Fibroblast of skin of scalp (primary cell): Measurements from ENCODE around the gene MED1.

Experiments used
- DNase-seq: peaks from one replicate; pipeline ENCODE4 v3.0.0-alpha.2; 2013

The MED1 gene

GRCh38 chr17:39359994-39360393 lies 91.1 kb downstream of the MED1 start:
- no peak for DNase-seq

- DNase-seq: no peak
These were observed 93.1 kb downstream of the MED1 start for GRCh38 chr17:39357986-39358385.

DNA sequence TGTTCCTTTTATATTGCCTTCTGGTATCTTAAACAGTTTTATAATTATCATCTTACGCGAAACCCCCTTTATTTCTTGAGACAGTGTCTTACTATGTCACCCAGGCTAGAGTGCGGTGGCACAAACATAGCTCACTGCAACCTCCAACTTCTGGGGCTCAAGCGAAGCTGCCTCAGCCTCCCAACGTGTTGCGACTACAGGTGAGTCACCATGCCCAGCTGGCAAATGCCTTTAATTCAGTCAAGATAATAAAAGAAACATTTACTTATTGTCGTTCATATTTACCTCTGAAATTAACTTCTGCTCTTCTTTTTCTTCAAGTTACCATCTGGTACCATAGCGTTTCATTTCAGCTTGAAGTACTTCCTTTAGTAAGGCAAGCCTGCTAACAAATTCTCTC lies 93.6 kb downstream of the MED1 start:
- no peak for DNase-seq
